ENCODE measurements around the gene ZFR.
"Not testable (repeated sequence)": the region's sequence is repeated elsewhere in the genome, so short reads cannot be mapped to it uniquely, and the experiment has no call there.

ZFR gene

DNA sequence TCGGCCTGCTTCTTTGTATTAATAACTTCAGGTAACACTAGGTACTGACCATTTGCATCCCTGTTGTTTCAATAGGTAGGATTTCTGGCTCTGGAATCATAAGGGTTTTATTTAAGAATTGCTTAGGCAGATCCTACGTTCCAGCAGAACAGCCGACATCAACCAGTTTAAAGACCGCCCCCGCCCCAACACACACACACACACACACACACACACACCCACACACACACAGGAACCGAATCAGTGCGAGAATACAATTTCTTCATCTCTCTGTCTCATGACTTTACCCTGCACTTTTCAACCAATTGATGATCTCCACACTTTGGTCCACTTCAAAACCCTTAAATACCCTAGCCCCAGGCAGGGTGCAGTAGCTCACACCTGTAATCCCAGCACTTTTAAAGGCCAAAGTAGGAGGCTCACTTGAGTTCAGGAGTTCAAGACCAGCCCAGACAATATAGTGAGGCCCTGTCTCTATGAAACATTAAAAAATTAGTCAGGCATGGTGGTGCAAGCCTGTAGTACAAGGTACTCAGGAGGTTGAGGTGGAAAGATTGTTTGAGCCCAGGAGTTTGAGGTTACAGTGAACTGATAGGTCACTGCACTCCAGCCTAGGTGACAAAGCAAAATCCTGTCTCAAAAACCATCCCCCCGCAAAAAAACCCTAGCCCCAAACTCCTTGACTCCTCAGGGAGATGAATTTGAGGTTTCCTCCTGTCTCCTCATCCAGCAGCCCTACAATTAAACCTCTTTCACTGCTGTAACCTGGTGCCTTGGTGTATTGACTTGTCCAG, 129.1 kb downstream of the ZFR start:
- DNase-seq, result no peak

DNA sequence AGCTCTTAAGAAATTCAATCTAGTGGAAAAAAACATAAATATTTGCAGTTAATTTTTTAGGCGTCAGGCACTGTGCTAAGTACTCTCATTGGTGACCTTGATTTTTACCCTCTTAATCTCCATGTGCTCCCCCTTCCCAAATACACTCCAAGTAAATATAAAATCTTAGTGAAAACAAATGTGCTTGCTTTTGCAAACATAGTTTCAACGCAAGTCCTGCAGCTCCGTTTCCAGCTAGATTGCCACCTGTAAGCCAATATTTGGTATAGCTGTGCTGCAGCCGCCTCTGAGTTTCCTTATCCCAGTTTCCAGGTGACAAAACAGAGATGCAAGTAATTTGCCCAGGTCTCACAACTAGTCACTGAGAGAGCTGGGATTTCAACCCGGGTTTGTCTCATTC, 129.9 kb downstream of the ZFR start:
- DNase-seq, result no peak

DNA sequence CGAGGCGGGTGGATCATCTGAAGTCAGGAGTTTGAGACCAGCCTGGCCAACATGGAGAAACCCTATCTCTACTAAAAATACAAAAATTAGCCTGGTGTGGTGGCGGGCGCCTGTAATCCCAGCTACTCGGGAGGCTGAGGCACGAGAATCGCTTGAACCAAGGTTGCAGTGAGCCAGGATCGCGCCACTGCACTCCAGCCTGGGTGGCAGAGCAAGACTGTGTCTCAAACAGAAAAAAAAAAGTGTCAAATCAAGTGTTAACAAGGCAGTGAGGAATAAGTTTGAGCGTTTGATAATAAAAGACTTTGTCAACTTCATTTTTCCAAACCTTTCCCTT, 130.4 kb downstream of the ZFR start:
- not testable (repeated sequence) for DNase-seq

DNA sequence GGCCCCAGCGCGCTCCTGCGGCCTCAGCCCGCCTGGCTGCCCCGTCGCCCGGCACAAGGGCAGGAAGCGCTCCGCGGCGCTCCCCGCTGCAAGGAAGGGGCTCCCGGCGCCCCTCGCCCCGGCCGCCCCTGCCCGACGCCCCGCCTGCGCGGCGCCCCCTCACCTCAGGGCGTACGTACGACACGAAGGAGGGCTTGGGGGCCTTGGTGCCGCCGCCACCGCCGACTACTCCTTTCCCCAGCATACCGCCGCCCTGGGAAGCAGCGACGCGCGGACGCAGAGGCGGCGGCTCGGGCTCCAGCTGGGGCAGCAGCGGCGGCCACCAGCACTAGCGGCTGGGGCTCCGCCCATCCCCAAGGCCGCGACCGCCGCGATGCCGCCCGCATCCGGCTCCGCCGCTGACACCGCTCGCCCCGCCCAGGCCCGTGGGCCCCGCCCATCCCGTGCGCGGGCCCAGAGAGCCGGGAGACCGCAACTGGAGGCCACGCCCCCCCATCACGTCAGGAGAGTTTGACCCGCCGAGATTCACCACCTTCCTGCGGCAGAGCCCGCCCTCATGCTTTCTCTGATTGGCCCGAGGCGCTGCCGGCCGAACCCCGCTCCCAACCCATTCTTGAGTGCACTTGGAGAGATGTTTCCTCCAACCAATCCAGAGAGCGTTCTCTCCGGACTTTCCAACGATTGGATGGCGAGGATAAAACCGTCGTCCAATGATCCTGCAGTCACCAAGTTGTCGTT, 131.8 kb downstream of the ZFR start, which contains the start of gene MTMR12:
TSS of gene MTMR12 (minus strand) at position 345 of the 738 bp plus-strand sequence. CDS start at position 244, 101 bp downstream.
- peak; percentile 99 for DNase-seq

DNA sequence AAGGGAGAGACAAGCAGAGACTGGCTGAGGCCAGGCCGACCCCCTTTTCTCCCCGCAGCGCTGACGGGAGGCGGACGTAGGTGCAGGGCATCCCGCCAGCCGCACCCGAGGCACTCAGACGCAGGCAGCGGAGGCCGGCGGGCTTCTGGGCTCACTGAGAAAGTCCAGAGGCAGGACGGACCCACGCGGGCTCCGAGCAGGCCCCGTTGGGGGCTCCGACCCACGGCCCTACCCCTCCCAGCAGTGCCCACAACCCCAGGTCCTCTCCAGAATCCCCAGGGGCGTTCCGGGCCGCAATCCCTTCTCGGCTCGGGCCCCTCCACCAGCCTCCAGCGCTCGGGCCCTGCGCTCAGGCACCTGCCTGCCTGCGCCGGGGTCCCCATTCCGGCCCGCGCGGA, 132.3 kb downstream of the ZFR start:
- peak; percentile 26 for DNase-seq

DNA sequence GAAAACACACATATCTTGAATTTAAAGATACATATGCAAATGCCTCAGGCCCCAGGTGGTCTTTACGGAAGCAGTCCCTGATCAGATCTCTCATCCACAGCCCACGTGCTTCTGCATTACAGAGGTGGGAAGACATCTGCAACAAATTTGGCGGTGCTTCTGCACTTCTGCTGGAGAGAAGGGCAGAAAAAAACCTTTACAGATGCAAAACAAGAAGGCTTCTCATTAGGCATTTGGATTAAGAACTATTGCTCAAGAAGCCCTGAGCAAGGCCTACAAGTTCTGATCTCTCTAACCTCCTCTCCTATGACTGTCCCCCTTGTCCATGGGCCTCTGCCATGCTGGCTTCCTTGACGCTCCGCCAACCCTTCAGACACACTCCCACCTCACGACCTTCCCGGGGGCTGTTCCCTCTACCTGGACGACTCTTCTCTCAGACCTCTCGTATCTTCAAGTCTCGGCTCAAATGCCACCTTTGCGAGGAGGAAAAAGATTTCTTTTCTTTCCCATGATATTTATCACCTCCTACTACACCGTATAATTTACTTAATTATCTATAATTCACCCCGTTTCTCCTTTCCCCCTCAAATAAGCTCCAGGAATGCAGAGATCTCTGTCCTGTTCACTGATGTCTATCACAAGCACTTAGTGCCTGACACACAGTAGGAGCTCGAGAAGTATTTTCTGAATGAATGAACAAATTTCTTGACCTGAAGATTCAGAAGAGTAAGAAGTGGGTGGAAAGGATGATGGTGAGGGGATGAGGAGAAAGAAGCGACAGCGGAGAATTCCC, 132.9 kb downstream of the ZFR start:
- DNase-seq, result no peak

DNA sequence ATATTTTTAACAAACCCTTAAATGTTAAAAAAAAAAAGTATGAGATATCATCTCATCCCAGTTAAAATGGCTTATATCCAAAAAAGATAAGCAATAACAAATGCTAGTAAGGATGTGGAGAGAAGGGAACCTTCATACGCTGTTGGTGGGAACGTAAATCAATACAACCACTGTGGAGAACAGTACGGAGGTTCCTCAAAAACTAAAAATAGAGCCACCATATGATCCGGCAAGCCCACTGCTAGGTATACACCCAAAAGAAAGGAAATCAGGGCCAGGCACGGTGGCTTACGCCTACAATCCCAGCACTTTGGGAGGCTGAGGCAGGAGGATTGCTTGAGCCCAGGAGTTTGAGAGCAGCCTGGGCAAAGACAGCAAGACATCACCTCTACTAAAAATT, 134.8 kb downstream of the ZFR start:
- DNase-seq, result no peak

DNA sequence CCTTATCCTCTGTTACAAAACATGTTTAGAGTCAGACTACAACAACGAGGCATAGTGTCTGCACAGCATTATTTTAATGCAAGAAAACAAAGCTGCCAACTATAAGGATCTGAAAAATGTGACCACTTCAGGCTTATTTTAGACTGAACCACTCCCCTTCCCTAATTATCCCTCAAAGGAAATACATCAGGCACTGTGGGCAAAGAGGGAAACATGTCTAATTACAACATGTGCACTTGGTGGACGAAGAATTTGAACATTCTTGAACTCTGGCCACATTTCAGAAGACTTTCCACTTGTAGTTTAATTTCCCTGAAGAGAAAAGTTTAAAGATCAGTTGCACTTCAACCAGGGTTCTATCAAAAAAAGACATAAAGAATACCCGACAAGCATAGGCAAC, 135.6 kb downstream of the ZFR start:
- no peak for DNase-seq

DNA sequence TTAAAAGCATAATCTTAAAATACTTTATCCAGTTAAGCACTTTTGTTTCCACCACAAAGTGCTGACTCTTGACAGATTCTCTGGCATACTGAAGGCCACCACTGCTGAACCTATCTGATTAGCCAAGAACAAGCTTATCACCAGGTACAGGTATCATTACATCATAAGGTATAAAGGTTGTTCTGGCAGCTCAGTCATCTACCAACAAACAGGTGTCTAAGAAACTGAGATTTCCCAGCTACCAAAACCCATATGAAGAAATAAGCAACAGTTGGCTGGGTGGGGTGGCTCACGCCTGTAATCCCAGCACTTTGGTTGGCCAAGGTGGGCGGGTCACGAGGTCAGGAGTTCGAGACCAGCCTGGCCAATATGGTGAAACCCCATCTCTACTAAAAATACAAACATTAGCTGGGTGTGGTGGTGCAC, 136.8 kb downstream of the ZFR start:
- DNase-seq, result no peak

DNA sequence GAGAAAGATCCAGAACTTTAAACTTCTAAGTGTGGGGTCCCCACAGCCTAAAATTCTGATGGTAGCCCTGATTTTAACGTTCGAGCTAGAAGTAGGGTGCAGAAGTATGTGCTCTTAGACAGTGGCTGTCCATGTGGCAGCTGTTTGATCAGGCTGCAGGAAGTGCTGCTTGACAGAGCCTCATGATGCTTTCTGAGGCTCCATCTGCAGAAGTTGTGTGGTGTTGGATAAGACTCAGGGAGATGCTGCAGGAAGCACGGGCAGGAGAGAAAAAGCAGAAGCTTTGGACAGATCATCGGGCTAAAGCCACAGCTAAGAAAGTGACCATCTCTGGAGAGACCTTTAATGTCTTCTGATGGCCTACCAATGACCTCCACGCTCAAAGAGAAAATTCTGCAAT, 139.9 kb downstream of the ZFR start:
- DNase-seq, result no peak
